ENCODE measurements around the gene ADAM33. TPM values are rescaled to one million over a fixed set of nuclear protein-coding genes. Genes with fewer than 3 reads are reported as not detected.

The ADAM33 gene
- polyA plus RNA-seq, 1 experiment: 16.3 TPM

- Histone ChIP-seq H3K27me3 (ENCODE audit: control insufficient read depth, insufficient read depth, low read length) (peaks cover 32% of the 10 kb centered on the region), H3K9me3 (ENCODE audit: control insufficient read depth, insufficient read depth, low read length) (no peaks in the 10 kb centered on the region), H3K4me3 (ENCODE audit: low read depth, low read length) (no peak overlapping the region), H3K27ac (ENCODE audit: low read depth, low read length) (no peak overlapping the region)
- no peak for TF ChIP-seq CTCF (IDR thresholded peaks at IDR 0.05; ENCODE audit: low read depth, low read length)
- POLR2A ChIA-PET: interaction anchor here (0.6 kb wide), 1 partner anchor 20 kb away, joined by 3 read pairs; no protein-coding TSS in a partner anchor
- CTCF ChIA-PET: interaction anchor here (1.4 kb wide), 1 partner anchor 95 kb away, joined by 3 read pairs; no protein-coding TSS in a partner anchor
- DNase-seq (ENCODE audit: low read depth, low spot score): no peak
Measured at GRCh38 chr20:3723284-3723683, 41.5 kb upstream of the ADAM33 start.

GRCh38 chr20:3721912-3722311, 40.1 kb upstream of the ADAM33 start:
- POLR2A ChIA-PET: no interaction called here
- CTCF ChIA-PET: interaction anchor here (0.8 to 1.4 kb wide), 4 partner anchors 31 to 96 kb away, joined by 3 to 4 read pairs (median 3); no protein-coding TSS in a partner anchor
- DNase-seq (ENCODE audit: low read depth, low spot score): no peak
- no peak overlapping the region for H3K27ac ChIP-seq (ENCODE audit: low read depth, low read length)
- TF ChIP-seq CTCF (IDR thresholded peaks at IDR 0.05; ENCODE audit: low read depth, low read length): no peak
- no peaks in the 10 kb centered on the region for H3K9me3 ChIP-seq (ENCODE audit: control insufficient read depth, insufficient read depth, low read length)
- H3K27me3 ChIP-seq (ENCODE audit: control insufficient read depth, insufficient read depth, low read length): peaks cover 27% of the 10 kb centered on the region
- H3K4me3 ChIP-seq (ENCODE audit: low read depth, low read length): no peak overlapping the region

GRCh38 chr20:3720626-3721025, 38.8 kb upstream of the ADAM33 start:
- Histone ChIP-seq H3K27me3 (ENCODE audit: control insufficient read depth, insufficient read depth, low read length) (peaks cover 27% of the 10 kb centered on the region), H3K4me3 (ENCODE audit: low read depth, low read length) (no peak overlapping the region), H3K27ac (ENCODE audit: low read depth, low read length) (no peak overlapping the region), H3K9me3 (ENCODE audit: control insufficient read depth, insufficient read depth, low read length) (no peaks in the 10 kb centered on the region)
- no peak for TF ChIP-seq CTCF (IDR thresholded peaks at IDR 0.05; ENCODE audit: low read depth, low read length)
- ChIA-PET POLR2A (no interaction called here), CTCF (interaction anchor here (0.5 to 3.5 kb wide), 2 partner anchors 10 to 39 kb away, joined by 3 to 15 read pairs; no protein-coding TSS in a partner anchor)
- no peak for DNase-seq (ENCODE audit: low read depth, low spot score)

- ChIA-PET POLR2A (no interaction called here), CTCF (interaction anchor here (1.0 to 3.5 kb wide), 2 partner anchors 9 to 157 kb away, joined by 3 to 15 read pairs; no protein-coding TSS in a partner anchor)
- no peak for DNase-seq (ENCODE audit: low read depth, low spot score)
- Histone ChIP-seq H3K9me3 (ENCODE audit: control insufficient read depth, insufficient read depth, low read length) (no peaks in the 10 kb centered on the region), H3K27ac (ENCODE audit: low read depth, low read length) (no peak overlapping the region), H3K4me3 (ENCODE audit: low read depth, low read length) (no peak overlapping the region), H3K27me3 (ENCODE audit: control insufficient read depth, insufficient read depth, low read length) (peaks cover 25% of the 10 kb centered on the region)
- no peak for TF ChIP-seq CTCF (IDR thresholded peaks at IDR 0.05; ENCODE audit: low read depth, low read length)
Measured at GRCh38 chr20:3720068-3720467, 38.3 kb upstream of the ADAM33 start.

- TF ChIP-seq CTCF (IDR thresholded peaks at IDR 0.05; ENCODE audit: low read depth, low read length): no peak
- H3K27ac ChIP-seq (ENCODE audit: low read depth, low read length): no peak overlapping the region
- ChIA-PET CTCF (interaction anchor here (1.0 to 3.5 kb wide), 3 partner anchors 8 to 156 kb away, joined by 3 to 15 read pairs (median 7); no protein-coding TSS in a partner anchor), POLR2A (no interaction called here)
- DNase-seq (ENCODE audit: low read depth, low spot score): no peak
- no peak overlapping the region for H3K4me3 ChIP-seq (ENCODE audit: low read depth, low read length)
- H3K9me3 ChIP-seq (ENCODE audit: control insufficient read depth, insufficient read depth, low read length): no peaks in the 10 kb centered on the region
- peaks cover 16% of the 10 kb centered on the region for H3K27me3 ChIP-seq (ENCODE audit: control insufficient read depth, insufficient read depth, low read length)
Measured at GRCh38 chr20:3719046-3719445, 37.2 kb upstream of the ADAM33 start.
